ENCODE measurements around the gene GAGE13. TPM values are rescaled to one million over a fixed set of nuclear protein-coding genes. Genes with fewer than 3 reads are reported as not detected.

The GAGE13 gene
- total RNA-seq, 1 experiment from 2014 or later, result not detected

GRCh38 chrX:49290215-49290614, 41.2 kb upstream of the GAGE13 start:
- intact Hi-C loops (cut with micrococcal nuclease), result loop anchor here (5.0 kb wide), 1 partner anchor 462 kb away; no protein-coding TSS in a partner anchor
- H3K4me1 ChIP-seq (ENCODE audit: control insufficient read depth in 1 of 2, insufficient read depth in 2 of 2, low read length in 2 of 2), result no peaks in the 10 kb centered on the region

More at GRCh38 chrX:49290215-49290614, 41.2 kb upstream of the GAGE13 start:
- Histone ChIP-seq H3K4me2 (ENCODE audit: low read length) (no peak overlapping the region), H3K9me2 (ENCODE audit: insufficient read depth) (no peaks in the 10 kb centered on the region), H2AFZ (ENCODE audit: low read depth, low read length, poor library complexity, severe bottlenecking) (no peak overlapping the region), H3K4me3 (replicated peaks in 1 of 2; ENCODE audit: low read depth in 1 of 2, low read length in 2 of 2) (no peak overlapping the region), H3K79me2 (ENCODE audit: insufficient read depth, low read length) (no peaks in the 10 kb centered on the region), H3K9ac (ENCODE audit: low read length) (no peak overlapping the region), H4K20me1 (ENCODE audit: insufficient read depth) (no peaks in the 10 kb centered on the region), H3K36me3 (ENCODE audit: control insufficient read depth in 1 of 2, insufficient read depth in 2 of 2, low read length in 2 of 2) (no peaks in the 10 kb centered on the region), H3K9me3 (ENCODE audit: control insufficient read depth in 1 of 2, insufficient read depth in 1 of 2, low read depth in 1 of 2, low read length in 2 of 2) (no peaks in the 10 kb centered on the region), H3K27me3 (ENCODE audit: insufficient read depth, low read length) (no peaks in the 10 kb centered on the region), H3K27ac (ENCODE audit: low read depth, low read length) (no peak overlapping the region)
- ATAC-seq (no peak), DNase-seq (ENCODE audit: low read depth, low spot score) (no peak)
- RAD21 ChIA-PET (ENCODE audit: low non-redundant PET in 1 of 2, low total read pairs in 2 of 2, uncharacterized antibody in 2 of 2, unreplicated experiment in 2 of 2), result no interaction called here
- CTCF ChIA-PET, result no interaction called here
- POLR2A ChIA-PET, result no interaction called here
- TF ChIP-seq SRF (IDR thresholded peaks at IDR 0.05; ENCODE audit: low read depth) (no peak), EZH2phosphoT487 (IDR thresholded peaks at IDR 0.05; ENCODE audit: borderline replicate concordance) (no peak), RAD21 (IDR thresholded peaks at IDR 0.05; ENCODE audit: low read depth) (no peak), POLR2AphosphoS5 (IDR thresholded peaks at IDR 0.05; ENCODE audit: low read depth, low read length) (no peak), SIN3A (IDR thresholded peaks at IDR 0.05; ENCODE audit: low read depth) (no peak), SP1 (IDR thresholded peaks at IDR 0.05; ENCODE audit: low read depth) (no peak), ZFX (IDR thresholded peaks at IDR 0.05) (no peak), TCF7L2 (IDR thresholded peaks at IDR 0.05; ENCODE audit: borderline replicate concordance, extremely low read depth, insufficient read depth, insufficient read length) (no peak), ZNF274 (IDR thresholded peaks at IDR 0.05; ENCODE audit: low read depth, low read length) (no peak), YY1 (IDR thresholded peaks at IDR 0.05; ENCODE audit: extremely low read depth, insufficient replicate concordance, low read depth, low read length) (no peak), ELF1 (IDR thresholded peaks at IDR 0.05; ENCODE audit: borderline replicate concordance, low read depth) (no peak), EGR1 (IDR thresholded peaks at IDR 0.05; ENCODE audit: low read depth) (no peak), EZH2 (IDR thresholded peaks at IDR 0.05) (no peak), CBX3 (IDR thresholded peaks at IDR 0.05; ENCODE audit: low read depth) (no peak)
- TF ChIP-seq, protein P1, sequence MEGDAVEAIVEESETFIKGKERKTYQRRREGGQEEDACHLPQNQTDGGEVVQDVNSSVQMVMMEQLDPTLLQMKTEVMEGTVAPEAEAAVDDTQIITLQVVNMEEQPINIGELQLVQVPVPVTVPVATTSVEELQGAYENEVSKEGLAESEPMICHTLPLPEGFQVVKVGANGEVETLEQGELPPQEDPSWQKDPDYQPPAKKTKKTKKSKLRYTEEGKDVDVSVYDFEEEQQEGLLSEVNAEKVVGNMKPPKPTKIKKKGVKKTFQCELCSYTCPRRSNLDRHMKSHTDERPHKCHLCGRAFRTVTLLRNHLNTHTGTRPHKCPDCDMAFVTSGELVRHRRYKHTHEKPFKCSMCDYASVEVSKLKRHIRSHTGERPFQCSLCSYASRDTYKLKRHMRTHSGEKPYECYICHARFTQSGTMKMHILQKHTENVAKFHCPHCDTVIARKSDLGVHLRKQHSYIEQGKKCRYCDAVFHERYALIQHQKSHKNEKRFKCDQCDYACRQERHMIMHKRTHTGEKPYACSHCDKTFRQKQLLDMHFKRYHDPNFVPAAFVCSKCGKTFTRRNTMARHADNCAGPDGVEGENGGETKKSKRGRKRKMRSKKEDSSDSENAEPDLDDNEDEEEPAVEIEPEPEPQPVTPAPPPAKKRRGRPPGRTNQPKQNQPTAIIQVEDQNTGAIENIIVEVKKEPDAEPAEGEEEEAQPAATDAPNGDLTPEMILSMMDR (IDR thresholded peaks at IDR 0.05 in 2 of 3, conservative IDR thresholded peaks at IDR 0.05 in 1 of 3; ENCODE audit: borderline replicate concordance in 1 of 3, insufficient read depth in 1 of 3, low read depth in 2 of 3, low read length in 2 of 3), result no peak
- TF ChIP-seq, protein P2, sequence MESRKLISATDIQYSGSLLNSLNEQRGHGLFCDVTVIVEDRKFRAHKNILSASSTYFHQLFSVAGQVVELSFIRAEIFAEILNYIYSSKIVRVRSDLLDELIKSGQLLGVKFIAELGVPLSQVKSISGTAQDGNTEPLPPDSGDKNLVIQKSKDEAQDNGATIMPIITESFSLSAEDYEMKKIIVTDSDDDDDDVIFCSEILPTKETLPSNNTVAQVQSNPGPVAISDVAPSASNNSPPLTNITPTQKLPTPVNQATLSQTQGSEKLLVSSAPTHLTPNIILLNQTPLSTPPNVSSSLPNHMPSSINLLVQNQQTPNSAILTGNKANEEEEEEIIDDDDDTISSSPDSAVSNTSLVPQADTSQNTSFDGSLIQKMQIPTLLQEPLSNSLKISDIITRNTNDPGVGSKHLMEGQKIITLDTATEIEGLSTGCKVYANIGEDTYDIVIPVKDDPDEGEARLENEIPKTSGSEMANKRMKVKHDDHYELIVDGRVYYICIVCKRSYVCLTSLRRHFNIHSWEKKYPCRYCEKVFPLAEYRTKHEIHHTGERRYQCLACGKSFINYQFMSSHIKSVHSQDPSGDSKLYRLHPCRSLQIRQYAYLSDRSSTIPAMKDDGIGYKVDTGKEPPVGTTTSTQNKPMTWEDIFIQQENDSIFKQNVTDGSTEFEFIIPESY (IDR thresholded peaks at IDR 0.05; ENCODE audit: extremely low read depth, insufficient replicate concordance, low read length), result no peak
- TF ChIP-seq, protein P3, sequence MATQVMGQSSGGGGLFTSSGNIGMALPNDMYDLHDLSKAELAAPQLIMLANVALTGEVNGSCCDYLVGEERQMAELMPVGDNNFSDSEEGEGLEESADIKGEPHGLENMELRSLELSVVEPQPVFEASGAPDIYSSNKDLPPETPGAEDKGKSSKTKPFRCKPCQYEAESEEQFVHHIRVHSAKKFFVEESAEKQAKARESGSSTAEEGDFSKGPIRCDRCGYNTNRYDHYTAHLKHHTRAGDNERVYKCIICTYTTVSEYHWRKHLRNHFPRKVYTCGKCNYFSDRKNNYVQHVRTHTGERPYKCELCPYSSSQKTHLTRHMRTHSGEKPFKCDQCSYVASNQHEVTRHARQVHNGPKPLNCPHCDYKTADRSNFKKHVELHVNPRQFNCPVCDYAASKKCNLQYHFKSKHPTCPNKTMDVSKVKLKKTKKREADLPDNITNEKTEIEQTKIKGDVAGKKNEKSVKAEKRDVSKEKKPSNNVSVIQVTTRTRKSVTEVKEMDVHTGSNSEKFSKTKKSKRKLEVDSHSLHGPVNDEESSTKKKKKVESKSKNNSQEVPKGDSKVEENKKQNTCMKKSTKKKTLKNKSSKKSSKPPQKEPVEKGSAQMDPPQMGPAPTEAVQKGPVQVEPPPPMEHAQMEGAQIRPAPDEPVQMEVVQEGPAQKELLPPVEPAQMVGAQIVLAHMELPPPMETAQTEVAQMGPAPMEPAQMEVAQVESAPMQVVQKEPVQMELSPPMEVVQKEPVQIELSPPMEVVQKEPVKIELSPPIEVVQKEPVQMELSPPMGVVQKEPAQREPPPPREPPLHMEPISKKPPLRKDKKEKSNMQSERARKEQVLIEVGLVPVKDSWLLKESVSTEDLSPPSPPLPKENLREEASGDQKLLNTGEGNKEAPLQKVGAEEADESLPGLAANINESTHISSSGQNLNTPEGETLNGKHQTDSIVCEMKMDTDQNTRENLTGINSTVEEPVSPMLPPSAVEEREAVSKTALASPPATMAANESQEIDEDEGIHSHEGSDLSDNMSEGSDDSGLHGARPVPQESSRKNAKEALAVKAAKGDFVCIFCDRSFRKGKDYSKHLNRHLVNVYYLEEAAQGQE (IDR thresholded peaks at IDR 0.05; ENCODE audit: low read depth), result no peak
- TF ChIP-seq, protein P4, sequence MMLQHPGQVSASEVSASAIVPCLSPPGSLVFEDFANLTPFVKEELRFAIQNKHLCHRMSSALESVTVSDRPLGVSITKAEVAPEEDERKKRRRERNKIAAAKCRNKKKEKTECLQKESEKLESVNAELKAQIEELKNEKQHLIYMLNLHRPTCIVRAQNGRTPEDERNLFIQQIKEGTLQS (IDR thresholded peaks at IDR 0.05), result no peak
- no TSS peak for BruUV-seq (replicated peaks)
